NCI-H82 treated with DMSO at 0.1 percent for 48 hours (cell line): ENCODE results near the gene PIEZO2.

Source experiments
- DNase-seq: peaks from one replicate; lab custom pipeline; 2025; ENCODE audit not compliant: unreplicated experiment; lab: John Stamatoyannopoulos, UW

The PIEZO2 gene

GRCh38 chr18:11070593-11070992 lies 78.8 kb downstream of the PIEZO2 start:
- no peak for DNase-seq

- no peak for DNase-seq
These were observed 83.3 kb downstream of the PIEZO2 start for GRCh38 chr18:11066038-11066437.

GRCh38 chr18:11064727-11065460 lies 84.5 kb downstream of the PIEZO2 start:
- no peak for DNase-seq

DNA sequence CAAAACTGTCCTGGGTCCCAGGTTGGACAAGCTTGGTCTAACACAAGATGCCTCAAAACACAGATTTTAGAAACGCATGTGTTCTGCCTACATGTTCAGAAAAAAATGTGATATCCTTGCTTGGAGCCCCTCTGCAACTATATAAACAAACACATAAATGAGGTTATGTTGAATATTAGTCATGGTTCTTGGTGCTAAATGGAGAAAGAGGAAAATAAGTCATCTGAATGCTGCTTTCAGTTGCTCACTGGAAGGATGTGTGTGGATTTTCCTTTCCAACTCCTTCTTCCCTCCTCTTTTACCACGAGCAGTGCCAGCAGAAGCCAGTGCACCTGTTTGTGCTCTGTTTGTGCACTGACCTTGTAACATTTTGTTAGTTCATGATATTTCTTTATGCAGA lies 85.3 kb downstream of the PIEZO2 start:
- no peak for DNase-seq

DNA sequence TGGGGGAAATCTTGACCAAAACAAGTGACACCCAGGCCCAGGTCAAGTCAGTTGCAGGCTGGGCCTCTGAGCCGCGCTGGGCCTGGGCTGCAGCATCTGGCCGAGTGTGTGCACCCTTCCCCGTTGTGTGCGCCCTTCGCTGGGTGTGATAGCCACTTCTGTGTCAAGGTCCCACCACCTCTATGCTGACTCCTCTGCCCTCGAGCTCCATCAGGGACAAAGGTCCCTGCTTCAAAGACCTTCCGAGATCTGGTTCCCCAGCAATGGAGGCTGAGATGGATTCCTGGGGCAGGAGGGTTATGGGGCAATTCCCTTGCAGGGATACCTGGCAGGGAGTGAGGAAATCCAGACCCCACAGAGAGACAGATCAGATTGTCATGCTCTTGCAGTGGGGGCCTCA lies 93.6 kb downstream of the PIEZO2 start:
- no peak for DNase-seq

GRCh38 chr18:11054497-11054896 lies 94.9 kb downstream of the PIEZO2 start:
- no peak for DNase-seq

DNA sequence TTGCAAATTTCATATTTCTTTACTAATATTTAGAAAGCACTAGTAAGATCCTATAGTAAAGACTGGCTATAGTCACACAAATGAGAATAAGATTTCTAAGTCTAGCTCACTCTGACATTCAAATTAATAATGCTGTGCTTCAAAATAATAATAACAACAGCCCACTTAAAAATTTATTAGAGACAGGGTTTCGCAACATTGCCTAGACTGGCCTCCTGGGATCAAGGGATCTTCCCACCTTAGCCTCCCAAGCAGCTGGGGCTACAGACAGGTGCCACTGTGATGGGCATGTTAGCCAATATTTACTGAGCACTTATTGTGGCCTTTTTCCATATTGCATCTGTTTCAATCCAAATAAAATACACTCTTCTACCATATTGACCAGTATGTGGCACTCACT lies 96.1 kb downstream of the PIEZO2 start:
- no peak for DNase-seq

DNA sequence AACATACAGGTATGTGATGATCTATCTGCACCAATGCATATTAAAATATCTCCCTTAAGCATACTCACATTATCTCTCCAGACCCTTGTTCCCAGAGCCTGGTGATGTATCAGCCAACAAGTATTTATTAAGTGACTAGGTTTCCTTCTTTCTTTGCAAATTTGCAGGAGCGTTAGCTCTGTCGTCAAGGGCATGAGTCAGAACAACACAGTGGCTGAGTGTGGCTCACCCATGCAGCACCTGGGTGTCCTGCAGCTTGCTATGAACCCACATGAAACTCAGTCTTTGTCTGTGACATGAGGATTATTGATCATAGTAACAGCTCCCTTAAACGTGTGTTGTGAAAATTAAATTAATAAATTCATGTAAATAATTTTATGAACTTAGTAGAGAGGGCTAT lies 96.6 kb downstream of the PIEZO2 start:
- DNase-seq, result no peak

GRCh38 chr18:11051462-11051861 lies 97.9 kb downstream of the PIEZO2 start:
- DNase-seq, result no peak

- DNase-seq, result no peak
These were observed 98.4 kb downstream of the PIEZO2 start for GRCh38 chr18:11050966-11051365.

DNA sequence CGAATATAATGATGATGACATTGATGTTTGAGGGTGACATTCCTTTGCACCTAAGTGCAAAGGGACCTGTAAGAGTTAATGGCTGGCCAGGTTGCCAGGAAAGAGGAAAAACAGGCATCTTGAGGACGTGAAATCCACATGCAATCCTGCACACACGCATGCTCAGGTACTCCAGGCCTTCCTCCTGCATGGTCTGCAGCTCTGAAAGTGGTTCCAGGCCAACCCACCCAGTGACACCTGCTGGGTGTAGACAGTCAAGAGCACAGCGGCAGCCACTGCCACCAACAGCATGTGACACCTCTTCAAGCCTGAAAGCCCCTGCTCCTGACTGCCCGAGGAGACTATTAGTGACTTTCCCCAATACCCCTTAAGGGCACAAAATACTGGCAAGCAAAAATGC lies 101.6 kb downstream of the PIEZO2 start:
- DNase-seq, result no peak

DNA sequence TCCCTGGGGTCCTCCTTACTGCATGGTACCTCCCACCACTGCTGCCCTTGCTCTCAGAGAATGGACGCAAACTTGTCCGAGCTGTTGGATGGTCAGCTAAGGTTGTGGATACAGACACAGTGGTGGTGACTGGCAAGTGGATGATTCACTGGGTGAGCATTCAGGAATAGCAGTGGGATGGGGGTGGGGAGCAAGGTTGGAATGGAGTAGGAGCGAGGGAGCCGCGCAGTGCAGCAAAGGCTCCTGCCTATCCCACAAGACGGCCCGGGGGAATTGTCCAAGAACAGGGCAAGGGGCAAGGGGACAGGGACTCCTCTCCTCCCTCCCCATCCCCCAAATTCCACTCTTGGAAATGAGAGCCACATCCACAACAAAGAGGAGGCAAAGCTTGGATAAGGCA lies 102.2 kb downstream of the PIEZO2 start:
- DNase-seq, result no peak

- DNase-seq, result no peak
These were observed 103.2 kb downstream of the PIEZO2 start for GRCh38 chr18:11046140-11046539.

DNA sequence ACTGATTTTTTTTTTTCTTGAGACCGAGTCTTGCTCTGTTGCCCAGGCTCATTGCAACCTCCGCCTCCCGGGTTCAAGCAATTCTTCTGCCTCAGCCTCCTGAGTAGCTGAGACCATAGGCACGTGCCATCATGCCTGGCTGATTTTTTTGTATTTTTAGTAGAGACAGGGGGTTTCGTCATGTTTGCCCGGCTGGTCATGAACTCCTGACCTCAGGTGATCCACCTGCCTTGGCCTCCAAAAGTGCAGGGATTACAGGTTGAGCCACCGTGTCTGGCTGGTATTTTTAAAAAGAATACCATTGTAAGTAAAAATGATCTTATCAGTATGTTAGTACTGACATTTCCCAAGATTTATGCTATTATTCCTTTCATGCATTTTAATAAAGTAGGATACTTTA lies 105.7 kb downstream of the PIEZO2 start:
- no peak for DNase-seq

- DNase-seq, result no peak
These were observed 107.1 kb downstream of the PIEZO2 start for GRCh38 chr18:11042247-11042646.

GRCh38 chr18:11040823-11041656 lies 108.3 kb downstream of the PIEZO2 start:
- no peak for DNase-seq

DNA sequence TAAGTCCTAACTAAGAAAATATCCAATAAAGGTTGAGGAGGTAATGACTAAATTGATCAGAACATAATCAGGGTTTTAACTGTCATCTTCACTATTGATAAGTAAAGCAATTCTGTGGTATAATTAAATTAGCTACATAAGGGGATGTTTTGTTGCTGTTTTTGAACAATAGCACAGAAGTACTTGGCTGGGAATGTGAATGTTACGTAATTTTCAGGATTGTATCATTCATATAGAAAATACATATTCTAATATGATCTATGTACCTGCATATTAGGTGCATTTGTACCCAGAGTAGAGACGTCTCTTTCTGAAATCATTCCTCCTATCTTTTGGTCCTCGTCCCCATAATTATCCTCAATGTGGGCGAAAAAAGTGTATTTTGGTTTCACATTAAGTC lies 109.0 kb downstream of the PIEZO2 start:
- DNase-seq, result no peak

GRCh38 chr18:11037533-11038240 lies 111.7 kb downstream of the PIEZO2 start:
- no peak for DNase-seq

GRCh38 chr18:11035814-11036495 lies 113.4 kb downstream of the PIEZO2 start:
- no peak for DNase-seq

- no peak for DNase-seq
These were observed 114.0 kb downstream of the PIEZO2 start for GRCh38 chr18:11035376-11035775.

DNA sequence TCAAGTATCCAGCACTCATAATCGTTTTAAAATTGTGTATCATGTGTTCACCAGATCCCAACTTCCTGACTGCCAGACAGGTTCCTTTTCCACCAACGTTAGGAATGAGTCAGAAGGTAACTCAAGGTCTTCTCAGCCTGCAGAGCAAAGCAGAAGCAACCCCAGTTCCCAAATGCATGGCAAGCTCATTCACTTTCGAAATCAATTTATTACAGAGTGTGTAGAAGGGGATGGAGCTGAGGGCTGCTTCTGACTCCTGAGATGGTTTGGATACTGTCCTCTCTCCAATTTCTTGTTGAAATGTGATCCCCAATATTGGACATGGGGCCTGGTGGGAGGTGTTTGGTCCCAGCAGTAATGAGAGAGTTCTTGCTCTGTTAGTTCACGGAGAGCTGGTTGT lies 114.5 kb downstream of the PIEZO2 start:
- DNase-seq, result no peak
